VCaP (cell line): ENCODE data around the gene HTR4.

ENCODE experiments used
- H3K27ac ChIP-seq: fragments of 450-650 bp; 2 replicates; pipeline ENCODE4 v1.5.1; 2017
- TF ChIP-seq, protein P1 (sequence below): fragments of 450-650 bp; conservative IDR thresholded peaks from 2 replicates; pipeline ENCODE4 v1.5.1; 2017; ENCODE audit warnings: mild to moderate bottlenecking, moderate library complexity

The HTR4 gene

DNA sequence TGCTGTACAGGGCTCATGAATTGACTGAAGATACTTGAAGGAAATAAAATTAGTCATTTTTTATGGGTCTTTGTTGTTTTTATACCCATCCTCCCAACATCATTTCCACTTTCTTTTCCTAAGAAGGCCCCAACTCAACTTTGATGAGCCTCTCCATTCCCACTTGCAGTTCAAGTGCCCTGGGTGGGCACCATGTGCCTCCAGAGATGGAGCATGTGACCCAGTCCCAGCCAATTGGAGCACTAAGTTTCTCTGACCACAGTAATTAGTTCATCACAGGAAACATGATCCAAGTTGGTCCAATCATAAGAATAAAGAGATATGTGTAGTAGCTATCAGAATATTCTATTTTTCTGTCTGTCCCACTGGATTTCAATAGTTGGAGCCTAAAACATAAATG, 46.9 kb downstream of the HTR4 start:
- H3K27ac ChIP-seq = no peak overlapping the region
- TF ChIP-seq, protein P1, sequence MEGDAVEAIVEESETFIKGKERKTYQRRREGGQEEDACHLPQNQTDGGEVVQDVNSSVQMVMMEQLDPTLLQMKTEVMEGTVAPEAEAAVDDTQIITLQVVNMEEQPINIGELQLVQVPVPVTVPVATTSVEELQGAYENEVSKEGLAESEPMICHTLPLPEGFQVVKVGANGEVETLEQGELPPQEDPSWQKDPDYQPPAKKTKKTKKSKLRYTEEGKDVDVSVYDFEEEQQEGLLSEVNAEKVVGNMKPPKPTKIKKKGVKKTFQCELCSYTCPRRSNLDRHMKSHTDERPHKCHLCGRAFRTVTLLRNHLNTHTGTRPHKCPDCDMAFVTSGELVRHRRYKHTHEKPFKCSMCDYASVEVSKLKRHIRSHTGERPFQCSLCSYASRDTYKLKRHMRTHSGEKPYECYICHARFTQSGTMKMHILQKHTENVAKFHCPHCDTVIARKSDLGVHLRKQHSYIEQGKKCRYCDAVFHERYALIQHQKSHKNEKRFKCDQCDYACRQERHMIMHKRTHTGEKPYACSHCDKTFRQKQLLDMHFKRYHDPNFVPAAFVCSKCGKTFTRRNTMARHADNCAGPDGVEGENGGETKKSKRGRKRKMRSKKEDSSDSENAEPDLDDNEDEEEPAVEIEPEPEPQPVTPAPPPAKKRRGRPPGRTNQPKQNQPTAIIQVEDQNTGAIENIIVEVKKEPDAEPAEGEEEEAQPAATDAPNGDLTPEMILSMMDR = no peak

DNA sequence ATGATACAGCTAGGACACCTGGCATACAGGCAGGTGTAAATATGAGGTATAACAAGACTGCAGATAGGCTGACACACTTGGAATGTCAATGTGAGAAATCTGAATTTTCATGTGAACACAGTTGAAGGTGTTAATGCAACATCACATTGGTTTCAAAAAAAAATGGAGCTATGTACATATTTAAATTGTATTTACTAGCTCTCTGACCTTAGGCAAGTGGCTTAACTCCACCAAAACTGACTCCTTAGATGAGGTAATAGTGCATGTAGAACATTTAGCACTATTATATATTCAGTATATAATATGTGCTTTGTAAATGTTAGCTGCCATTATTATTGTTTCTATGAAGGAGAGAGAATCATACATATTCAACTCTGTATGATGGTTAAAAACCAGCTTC, 48.0 kb downstream of the HTR4 start:
- H3K27ac ChIP-seq = no peak overlapping the region
- TF ChIP-seq, protein P1 = no peak

DNA sequence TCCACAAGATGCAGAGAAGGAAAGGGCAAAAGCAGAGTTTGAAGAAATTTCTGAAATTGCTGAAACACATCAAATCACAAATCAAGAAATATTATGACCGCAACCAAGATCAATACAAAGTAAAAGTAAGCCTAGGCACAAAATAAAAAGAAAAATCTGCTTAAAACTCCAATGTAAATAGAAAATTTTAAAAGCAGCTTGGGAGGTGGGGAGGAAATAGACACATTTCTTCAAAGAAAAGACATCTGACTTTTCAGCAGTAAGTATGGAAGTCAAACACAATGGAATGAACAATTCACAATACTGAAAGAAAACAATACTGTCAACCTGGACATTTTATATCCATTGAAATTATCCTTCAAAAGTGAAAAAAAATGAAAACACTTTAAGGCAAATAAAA, 55.1 kb downstream of the HTR4 start:
- no peak overlapping the region for H3K27ac ChIP-seq

DNA sequence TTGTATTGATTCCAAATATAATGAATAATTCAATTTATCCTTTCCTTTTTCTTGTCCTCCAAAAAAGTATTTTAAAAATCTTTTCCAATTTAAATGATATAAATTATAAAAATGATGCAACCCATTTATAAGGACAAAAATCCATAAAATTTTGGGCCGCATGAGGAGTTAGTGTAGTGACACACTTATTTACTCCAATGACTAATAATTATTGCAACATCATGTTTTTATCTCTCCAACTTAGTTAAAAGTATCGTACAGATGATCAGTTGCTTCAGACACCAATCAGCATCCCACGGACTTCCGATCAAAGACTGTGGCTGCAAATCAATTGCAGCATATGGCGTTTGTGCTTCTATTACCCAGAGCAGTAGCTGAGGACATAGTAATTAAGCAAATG, 58.6 kb downstream of the HTR4 start:
- TF ChIP-seq, protein P1 = no peak
- H3K27ac ChIP-seq = no peak overlapping the region

More for the DNA sequence above, 55.1 kb downstream of the HTR4 start:
- TF ChIP-seq, protein P1 = no peak

DNA sequence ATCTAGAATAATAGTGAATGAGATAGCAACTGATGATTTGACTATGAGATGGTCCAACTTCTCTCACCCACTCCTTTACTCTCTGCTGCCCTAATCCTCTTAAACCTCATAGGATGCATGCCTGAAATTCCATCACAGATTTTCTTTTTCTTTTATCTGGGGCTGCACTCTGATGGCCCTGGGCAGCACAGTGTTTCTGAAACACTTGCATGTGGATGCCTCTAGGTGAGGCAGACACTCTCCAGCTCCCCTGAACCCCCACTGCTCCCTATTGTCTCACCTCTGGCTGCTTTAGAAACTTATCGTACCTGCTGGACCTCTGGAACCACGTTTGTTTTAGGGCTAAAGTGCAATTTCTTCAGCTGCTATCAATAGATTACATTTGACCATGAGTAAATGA, 67.5 kb downstream of the HTR4 start:
- TF ChIP-seq, protein P1 = no peak
- H3K27ac ChIP-seq = no peak overlapping the region

DNA sequence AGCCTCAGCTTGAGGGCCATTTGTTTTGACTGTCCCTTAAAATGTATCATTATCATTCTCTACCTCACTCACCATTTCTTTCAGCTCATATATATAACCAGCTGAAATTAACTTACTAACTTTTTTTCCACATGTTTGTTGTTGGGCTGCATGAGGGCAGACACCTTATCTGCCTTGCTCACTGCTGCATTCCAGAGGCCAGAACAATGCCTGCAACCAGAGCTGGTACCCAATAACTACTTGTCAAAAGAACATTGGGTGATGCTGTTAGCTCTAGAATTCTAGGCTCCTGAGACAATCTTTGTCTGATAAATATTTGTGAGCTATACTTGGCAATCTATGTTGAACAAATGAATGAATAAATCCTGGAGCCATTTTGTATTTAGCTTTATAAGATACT, 68.3 kb downstream of the HTR4 start:
- TF ChIP-seq, protein P1 = no peak

DNA sequence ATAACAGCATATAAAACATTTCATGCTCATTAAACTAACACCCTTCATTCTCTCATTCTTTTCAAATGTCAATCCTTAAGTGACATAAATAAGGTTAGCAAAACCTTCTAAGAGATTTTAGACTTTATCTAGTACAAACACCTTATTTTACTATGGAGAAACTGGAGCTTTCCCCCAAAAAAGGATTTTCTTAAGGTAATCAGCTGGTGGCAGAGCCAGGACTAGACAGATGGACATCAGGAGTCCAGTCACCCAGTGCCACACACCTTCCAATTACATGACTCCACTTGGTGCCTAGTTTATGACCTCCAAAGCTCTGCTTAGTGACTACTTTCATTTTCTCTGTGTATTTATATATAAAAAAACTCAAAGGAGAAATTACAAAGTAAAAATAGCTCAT, 70.2 kb downstream of the HTR4 start:
- H3K27ac ChIP-seq = no peak overlapping the region
- TF ChIP-seq, protein P1 = no peak

More for the DNA sequence above, 68.3 kb downstream of the HTR4 start:
- no peak overlapping the region for H3K27ac ChIP-seq

DNA sequence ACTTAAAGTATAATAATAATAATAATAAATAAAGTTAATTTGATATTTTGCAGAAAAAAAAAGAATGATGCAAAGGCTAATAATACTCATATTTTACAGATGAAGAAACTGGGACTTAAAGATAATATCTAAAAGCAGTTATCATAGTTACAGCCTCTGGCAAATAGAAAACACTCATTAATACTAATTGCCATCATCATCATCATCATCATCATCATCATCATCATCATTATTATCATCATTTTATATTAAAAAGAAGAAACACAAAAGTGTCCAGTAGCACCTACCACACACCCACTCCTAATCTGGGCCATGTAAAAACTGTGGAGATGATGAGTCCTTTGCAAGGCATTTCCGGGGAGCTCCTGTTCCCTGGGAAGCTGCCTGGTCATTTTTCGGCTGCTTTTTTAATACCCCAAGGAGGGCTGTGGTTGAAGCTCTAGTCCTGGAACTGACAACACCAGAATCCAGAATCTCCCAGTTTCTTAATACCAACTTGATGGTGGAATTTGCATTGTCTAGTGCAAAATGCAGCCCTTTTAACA, 70.8 kb downstream of the HTR4 start:
- no peak overlapping the region for H3K27ac ChIP-seq
- TF ChIP-seq, protein P1 = no peak
